Ishikawa (cell line): ENCODE data around the gene PDE7B.

Source experiments
- CREB1 ChIP-seq: IDR thresholded peaks from 2 replicates; pipeline ENCODE4 v1.6.1; 2012; ENCODE audit warnings: low read depth
- TEAD4 ChIP-seq: IDR thresholded peaks from 2 replicates; pipeline ENCODE4 v1.6.1; 2012
- YY1 ChIP-seq: IDR thresholded peaks from 2 replicates; pipeline ENCODE4 v1.6.1; 2012; ENCODE audit warnings: low read depth
- TF ChIP-seq, protein P1 (sequence below): IDR thresholded peaks from 2 replicates; pipeline ENCODE4 v1.6.1; 2012

DNA sequence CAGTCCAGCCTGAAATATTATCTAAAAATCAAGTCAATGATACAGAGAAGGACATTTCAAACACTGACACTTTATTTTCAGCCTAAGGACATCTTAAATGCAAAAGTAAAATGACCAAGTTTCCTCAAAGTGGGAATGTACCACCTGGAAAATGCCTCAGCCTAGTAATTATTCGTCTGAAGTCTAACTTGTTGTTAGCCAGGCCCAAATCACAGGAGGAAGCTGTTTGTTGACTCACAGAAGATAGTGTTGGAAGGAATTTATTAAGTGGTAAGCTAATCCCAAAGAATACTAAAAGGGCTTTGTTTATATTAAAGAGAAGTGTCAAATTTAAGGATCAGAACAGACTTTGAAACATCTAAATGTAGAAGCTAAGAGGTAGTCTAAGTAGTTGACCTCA lies 2.5 kb downstream of the PDE7B start:
- no peak for TF ChIP-seq TEAD4
- TF ChIP-seq YY1: no peak
- TF ChIP-seq CREB1: no peak
- TF ChIP-seq, protein P1, sequence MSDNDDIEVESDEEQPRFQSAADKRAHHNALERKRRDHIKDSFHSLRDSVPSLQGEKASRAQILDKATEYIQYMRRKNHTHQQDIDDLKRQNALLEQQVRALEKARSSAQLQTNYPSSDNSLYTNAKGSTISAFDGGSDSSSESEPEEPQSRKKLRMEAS: no peak
